Stimulated activated CD8-positive, alpha-beta memory T cell treated with anti-CD3 and anti-CD28 coated beads, Interleukin-15, amount 100 ng/mL, for 24 hours (primary cell): Measurements from ENCODE around the gene SERGEF.

Experiments used
- DNase-seq: peaks from one replicate; pipeline ENCODE4 v3.0.0-alpha.2; 2020; ENCODE audit warnings: low read depth

SERGEF gene

DNA sequence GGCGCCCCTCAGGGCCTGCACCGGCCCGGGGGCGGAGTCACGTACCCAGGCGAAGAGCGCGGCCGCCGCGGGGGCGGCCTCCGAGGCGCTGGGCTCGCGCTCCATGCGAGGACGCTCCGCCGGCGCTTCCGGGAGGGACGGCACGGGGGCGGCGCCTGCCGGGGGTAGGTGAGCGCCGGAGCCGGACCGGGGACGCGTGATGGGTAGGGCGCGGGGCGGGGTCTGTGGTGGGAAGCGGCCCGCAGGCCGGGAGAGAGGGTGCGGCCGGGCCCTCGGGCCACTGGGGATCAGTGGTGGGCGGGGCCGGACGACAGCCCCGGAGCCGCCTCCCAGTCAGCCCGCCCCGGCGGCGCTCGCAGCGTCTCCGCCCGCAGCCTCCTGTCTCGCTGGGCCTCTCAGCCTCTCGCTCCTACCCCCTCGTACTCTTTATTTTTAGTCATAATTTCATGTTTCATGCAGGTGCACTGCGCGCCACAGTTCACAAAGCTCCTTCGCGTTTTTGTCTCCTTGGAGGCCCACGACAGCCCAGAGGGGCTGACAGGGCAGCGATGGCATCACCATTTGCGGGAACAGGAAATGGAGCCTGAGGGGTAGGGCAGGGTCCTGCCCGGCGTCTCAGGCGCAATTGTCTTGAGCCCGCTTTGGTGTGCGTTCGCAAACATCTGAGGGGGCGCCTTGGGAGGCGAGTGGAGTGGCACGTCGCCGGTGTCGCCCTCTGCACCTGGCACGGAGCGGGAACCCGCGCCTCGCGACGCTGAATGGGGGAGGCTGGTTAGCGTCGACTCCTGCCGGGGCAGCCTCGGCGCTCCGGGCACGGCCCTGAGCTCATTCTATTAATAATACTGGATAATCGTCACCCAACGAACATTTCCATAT is at the start of gene SERGEF:
SERGEF (minus strand) TSS at position 142 of the 876 bp plus-strand sequence; CDS start at position 105, 37 bp downstream.
- peak; percentile 81 for DNase-seq

- DNase-seq: no peak
Observed at GRCh38 chr11:18061351-18061750, 48.5 kb upstream of the SERGEF start.

GRCh38 chr11:18056561-18057181 is 43.8 kb upstream of the SERGEF start:
- no peak for DNase-seq

- DNase-seq: no peak
Observed at GRCh38 chr11:18054511-18055103, 41.8 kb upstream of the SERGEF start.

GRCh38 chr11:18050848-18051247 is 38.0 kb upstream of the SERGEF start:
- DNase-seq: no peak

DNA sequence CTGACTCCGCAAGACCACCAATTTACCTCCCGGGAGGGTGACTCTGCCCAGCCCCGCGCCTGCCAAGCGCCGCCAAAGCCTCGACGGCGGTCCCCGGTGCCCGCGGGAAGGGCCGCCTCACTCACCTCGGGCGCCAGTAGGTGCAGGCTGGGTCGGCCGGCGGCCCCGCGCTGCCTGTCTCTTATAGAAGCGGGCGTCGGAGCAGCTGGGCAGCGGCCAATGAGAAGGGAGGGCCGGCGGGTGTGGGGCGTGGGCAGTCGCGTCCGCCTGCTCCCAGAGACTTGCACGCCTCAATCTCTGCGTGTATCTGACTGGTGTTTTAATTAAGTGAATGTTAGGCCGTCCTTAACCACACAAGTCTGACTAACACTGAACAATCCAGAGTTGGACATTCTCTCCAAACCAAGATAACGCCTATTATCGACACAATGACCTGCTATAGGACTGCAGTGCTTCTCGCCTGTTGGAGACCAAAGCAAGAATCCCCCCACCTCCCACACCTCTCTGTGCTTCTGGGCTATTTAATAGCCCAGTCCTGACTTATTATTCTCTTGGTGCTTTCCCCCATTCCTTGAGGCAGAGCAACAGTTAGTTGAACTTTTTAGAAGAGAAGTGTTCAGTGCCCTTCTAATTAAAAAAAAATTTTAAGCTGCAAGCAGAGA is 33.4 kb upstream of the SERGEF start, which contains the start of gene TPH1:
TPH1 (minus strand) TSS at position 154 of the 662 bp plus-strand sequence. CDS start 5,507 bp downstream, outside the sequence.
- DNase-seq: no peak

DNA sequence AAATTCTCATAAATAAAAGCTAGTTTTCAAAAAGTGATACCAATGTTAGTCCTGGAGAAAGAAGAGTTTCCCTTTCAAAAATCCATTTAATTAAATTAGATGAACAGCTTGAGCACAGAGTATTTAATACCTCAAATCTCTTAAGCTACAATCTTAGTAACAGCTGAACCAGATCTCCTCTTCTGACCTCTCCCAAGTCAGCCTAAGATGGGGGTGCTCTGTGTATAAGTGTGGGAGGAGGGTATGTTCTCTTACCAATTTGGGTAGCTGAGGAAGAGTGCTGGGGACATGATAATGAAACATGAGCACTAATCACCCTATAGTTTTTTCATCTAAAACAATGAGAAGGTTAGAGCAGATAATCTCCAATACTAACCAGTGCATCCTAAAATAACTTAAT is 23.6 kb upstream of the SERGEF start:
- no peak for DNase-seq

DNA sequence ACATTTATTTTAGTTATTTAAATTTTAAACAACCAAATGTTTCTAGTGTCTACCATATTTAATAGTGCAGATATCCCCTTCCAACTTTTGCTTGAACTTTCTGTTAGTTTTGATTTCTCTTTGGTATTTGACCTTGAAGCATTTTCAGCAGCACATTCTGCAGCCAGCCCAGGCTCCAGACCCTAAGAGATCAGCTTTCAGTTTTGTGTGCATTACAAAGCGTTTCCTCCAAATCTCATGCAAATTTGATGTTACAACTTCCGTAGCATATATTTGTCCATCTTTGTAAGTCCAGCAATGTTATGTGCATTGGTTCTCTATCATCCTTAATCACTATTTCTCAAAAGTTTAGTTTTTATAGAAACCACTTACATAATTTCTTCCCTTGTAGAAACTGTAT is 14.6 kb upstream of the SERGEF start:
- no peak for DNase-seq

GRCh38 chr11:18022419-18022818 is 9.6 kb upstream of the SERGEF start:
- no peak for DNase-seq

GRCh38 chr11:18019650-18020049 is 6.8 kb upstream of the SERGEF start:
- no peak for DNase-seq

DNA sequence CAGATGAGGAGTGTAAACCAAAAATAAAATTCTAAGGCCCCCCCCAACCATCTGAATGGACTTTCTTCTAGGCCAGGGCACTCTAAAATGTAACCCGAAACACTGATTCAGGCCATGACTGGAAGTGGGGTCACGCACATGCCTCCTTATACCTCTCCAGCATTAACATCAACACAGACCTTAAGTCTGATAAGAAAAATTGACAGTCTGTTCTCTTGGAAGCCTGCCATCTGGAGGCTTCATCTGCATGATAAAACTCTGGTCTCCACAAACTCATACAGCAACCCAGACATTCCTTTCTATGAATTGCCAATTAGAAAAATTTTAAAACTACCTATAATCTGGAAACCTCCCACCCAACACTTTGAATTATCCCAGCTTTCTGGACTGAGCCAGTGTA is 3.9 kb upstream of the SERGEF start:
- no peak for DNase-seq

DNA sequence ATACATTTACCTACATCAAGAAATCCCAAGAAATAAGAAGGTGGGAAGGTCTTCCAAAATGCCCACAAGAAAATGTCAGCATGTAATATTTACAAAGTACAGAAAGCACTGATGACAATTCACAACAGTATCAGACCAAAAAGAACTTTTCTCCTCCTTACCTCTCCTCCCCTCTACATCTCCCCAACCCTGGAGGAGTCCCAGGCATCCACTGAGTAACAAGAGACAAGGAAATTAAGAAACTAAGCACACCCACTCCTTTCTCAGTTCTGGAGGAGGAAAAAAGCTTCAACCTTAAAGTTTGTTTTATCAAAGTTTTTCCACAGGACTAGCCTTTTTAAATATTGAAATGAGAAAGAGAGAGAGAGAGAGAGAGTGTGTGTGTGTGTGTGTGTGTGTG is 2.0 kb upstream of the SERGEF start:
- no peak for DNase-seq

GRCh38 chr11:18013790-18014507 is 1.1 kb upstream of the SERGEF start:
- DNase-seq: no peak

- DNase-seq: peak; percentile 6
Observed at GRCh38 chr11:18012122-18012905, 533 bp downstream of the SERGEF start.

DNA sequence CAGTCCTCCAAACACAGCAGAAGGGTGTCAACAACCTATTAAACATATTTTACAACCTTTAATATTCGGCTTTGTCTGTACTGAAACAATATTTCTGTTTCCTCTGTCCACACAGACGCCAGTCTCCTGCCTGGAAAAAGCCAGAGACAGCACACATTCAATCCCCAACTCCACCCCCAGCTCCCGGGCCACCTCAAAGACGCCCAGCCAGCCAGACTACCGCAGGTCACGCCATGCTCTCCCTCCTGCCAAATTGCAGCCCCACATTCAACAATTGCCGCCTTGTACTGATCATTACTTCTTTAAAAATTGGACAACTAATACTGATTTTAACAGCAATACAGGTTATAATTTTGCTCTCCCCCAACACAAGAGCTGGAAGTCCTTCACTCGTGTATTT is 1.2 kb downstream of the SERGEF start:
- DNase-seq: no peak

GRCh38 chr11:18010977-18011586 is 1.8 kb downstream of the SERGEF start:
- DNase-seq: no peak

DNA sequence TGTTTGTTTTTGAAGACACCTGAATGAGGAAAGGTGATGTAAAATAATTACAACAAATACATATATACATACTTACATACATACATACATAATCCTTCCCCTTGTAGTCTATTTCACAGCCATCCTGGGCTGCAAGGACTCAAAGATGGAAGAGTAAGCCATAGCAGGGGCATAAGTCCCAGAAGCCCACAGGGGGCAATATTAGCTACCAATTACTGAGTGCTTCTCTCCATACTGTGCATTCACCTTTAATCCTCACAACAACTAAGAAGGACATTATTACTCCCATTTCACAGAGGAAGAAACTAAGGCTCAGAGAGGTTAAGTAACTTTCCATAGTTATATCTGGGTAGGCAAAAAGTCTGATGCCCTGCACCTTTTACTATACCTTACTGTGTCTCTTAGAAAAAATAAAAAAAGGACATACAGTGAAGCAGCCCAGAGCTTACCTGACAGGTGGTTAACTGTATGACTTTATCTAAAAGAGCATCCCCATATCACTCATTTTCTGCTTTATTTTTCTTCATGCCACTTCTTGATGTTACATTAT is 2.7 kb downstream of the SERGEF start:
- no peak for DNase-seq

DNA sequence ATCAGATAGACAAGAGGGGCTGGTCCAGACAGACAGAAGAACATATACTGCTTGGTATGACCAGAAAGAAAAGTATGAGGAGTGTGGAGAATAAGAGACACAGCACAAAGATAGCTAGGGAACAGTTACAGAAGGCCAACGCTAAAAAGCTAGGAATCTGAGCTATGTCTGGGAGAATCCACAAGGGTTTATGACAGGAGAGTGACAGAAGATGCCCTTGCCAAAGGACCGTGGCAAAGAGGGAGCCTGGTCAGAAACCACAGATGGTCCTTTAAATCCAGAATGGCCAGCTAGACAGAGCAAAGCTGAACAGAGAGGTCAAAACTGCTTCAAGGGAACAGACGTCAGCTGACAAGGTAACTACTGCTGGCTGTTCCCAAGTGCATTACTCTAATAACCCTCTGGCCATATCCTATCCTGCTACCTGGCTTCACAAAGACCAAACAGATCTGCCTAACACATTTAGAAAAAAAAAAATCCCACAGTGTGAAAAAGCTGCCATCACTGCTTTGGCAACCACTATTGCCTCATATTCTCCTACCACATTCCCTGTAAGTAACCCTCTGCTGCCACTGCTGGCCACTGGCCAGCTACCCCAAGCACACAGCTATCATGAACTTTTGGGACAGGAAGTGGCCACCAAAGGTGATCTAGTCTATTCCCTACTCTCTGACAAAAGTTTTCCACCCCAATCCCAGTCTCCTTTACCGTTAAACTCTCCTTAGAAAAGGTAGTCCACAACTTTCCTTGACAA is 7.3 kb downstream of the SERGEF start:
- DNase-seq: no peak

DNA sequence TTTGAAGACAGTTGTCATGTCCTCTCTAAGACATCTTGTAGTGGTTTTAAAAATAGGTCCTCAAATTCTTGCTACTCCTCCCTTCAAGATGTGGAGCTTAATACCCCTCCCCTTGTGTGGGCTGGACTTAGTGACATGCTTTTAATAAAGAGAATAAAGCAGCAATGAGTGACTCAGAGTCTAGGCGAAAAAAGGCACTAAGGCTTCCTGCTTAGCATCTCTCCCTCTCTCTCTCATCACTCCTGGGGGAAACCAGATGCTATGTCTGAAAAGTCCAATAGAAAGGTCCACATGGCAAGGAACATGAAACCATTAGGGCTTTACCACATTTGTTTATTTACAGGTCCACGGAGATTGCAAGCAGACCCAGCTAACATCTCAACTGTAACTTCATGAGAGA is 11.7 kb downstream of the SERGEF start:
- no peak for DNase-seq
